HG03571 (cell line): ENCODE measurements around the gene PCSK2.

Experiments
- ATAC-seq: cut with Tn5 transposase; IDR thresholded peaks from one replicate; pipeline ENCODE4 v1.9.1; 2021; ENCODE audit not compliant: unreplicated experiment

PCSK2 gene

GRCh38 chr20:17327185-17328148, 100.6 kb downstream of the PCSK2 start:
- no peak for ATAC-seq

DNA sequence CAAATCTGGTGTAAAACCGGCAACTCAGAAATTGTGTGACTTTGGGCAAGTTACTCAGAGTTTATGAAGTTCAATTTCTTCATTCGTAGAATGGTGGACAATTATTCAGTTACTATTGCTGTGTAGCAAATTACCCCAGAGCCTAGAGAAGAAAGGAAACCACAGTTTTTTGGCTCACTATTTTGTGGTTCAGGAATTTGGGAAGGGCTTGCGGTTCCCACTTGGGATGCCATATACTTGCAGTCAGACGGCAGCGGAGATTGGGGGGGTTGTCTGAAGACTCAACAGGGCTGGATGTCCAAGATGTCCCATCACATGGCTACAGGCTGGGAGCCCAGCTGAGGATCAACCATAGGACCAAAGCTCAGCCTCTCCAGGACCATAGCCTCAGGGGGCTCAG, 108.1 kb downstream of the PCSK2 start:
- no peak for ATAC-seq

DNA sequence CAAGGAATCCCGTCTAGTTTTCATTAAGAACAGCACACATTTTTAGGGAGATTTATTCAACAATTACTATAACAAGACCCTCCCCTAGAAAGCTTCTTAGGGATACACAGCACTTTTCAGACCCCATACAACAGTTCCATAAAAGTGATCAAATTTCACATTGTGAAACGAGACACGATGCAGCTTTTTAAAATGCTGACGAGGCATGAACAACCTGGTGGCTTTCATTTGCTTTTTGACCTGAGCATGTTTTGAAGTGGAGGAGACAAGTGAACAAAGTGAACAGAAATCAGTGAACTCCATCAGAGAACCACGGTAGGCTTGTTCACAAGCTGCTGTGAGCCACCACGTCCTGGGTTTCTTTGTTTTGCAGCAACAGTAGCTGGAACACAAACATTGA, 112.2 kb downstream of the PCSK2 start:
- no peak for ATAC-seq

- no peak for ATAC-seq
Measured at GRCh38 chr20:17343091-17343490, 116.3 kb downstream of the PCSK2 start.

- ATAC-seq: no peak
Measured at GRCh38 chr20:17343656-17344452, 117.0 kb downstream of the PCSK2 start.

DNA sequence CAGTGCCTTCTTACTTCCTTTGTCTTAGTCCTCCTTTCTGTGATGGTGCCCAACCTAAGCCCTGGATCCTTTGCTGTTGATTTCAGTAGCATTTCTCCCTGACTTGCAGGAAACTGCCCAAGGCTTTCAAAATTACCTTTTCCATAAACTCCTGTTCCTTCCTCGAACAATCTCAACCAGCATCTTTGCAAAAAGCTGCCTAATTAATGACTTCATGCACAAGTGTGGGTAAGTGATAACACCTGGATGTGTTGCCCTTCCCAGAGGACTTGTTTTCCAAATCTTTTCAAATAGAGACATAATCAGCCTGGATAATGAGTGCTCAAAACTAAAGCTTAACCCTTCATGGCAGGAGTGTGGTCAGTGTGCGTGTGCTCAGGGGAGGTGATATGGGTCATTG, 118.0 kb downstream of the PCSK2 start:
- ATAC-seq: no peak

DNA sequence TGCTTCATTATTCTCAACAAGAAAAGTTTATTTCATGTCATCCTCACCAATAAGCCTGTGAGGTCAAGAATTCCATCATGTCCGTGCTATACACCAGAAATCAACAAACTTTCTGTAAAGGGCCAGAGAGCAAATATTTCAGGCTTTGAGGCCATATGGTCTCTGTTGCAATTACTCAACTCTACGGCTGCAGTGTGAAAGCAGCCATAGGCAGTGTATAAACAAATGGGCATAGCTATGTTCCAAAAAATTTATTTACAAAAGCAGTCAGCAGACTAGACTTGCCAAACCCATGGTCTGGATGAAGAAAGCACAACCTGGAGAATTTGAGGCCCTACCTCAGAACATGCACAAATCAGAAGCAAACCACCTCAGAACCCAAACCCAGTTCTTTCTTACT, 118.5 kb downstream of the PCSK2 start:
- no peak for ATAC-seq

DNA sequence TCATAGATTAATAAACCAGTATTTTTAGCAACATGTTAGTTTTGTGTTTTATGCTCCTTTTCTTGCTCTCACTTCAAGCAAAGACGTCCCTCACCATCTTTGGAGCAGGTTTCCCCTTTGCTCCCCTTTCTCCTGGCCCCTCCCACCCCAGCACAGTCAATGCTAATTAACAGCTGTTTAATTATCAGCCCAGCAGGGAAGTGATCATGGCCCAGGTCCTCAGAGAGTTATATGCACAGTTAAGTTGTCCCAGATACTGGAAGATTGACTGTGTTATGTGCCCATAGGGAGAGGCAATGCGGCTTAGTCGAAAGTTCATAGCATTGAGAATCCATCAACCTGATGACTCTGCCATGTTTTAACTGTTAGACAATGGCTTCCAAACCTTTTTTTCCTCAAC, 123.5 kb downstream of the PCSK2 start:
- ATAC-seq: no peak

- no peak for ATAC-seq
Measured at GRCh38 chr20:17357238-17357637, 130.4 kb downstream of the PCSK2 start.

DNA sequence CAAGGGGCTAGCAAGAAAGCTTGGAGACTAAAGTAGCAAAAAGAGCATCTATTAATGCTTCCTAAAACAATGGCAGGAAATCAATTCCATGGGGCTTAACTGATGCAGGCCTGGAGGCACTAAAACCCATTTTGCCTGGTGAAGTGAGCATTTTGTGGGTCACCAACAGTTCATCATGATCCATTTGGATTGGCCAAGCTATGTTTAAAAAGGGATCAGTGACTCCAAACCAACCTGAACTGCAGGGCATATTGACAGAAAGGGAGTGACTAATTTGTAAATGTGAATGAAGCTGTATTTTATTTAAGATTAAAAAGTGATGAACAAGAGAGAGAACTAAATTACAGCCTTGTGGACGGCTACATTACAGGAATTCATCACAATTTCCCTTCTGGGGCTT, 132.0 kb downstream of the PCSK2 start:
- no peak for ATAC-seq

DNA sequence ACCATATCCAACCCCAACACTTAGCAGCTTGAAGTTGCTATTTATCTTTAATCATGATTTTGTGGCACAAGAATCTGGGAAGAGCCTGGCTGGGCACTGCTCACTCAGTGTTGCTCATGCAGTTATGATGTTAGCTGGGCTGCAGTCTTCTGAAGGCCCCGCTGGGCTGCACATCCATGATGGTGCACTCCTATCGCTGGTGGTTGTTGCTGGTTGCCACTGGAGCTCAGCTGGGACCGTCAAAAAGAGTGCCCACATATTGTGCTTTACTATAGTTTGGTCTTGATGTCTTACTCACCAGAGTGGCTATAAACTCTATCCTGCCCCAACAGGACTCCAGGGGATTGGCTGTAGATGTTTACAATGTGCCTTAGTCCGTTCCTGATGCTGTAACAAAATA, 137.8 kb downstream of the PCSK2 start:
- no peak for ATAC-seq

DNA sequence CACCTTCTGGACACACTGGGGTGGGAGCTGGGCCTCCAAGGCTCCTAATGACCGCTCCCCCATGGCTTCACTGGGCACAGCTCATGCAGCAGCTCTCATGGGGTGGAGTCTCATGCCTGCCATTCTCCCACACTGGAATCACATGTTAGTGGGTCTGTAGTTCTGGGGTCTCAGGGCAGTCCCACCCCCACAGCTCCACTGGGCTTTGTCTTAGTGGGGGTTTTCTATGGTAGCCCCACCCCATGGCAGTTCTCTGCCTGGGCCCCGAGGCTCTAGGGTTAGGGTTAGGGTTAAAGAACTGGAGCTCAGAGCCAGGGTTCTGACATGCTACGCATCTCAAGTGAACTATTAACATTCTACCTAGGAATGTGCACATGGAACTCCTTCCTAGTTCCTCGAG, 139.0 kb downstream of the PCSK2 start:
- ATAC-seq: no peak

- ATAC-seq: no peak
Measured at GRCh38 chr20:17369506-17369905, 142.7 kb downstream of the PCSK2 start.

DNA sequence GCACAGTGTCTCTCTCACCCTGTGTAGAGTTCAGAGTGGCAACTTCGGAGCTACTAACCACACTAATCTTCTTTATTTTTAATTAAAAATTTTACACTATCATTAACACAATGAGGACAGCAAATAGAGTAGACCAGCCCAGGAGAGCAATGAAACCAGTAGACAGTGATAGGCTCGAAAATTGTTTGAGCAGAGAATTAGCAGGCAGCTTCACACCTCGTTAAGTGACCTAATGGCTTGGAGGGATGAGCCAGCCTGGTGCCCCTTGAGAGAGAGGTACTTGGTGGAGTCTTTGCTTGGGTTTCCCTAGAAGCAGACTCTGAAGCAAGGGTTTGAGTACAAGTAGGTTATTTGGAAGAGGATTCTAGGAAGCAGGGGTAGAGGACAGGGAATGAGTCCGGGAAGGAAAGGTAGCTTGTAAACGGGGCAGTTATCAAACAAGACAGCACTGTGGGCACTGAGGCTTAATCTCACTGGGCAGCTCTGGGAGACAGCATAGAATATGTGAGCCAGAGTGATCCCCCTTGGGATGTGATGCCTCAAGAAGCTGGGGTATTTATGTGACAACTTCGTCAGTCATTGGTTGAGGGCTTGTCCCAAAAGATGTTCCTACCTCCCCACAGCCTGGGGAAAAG, 146.1 kb downstream of the PCSK2 start:
- no peak for ATAC-seq

DNA sequence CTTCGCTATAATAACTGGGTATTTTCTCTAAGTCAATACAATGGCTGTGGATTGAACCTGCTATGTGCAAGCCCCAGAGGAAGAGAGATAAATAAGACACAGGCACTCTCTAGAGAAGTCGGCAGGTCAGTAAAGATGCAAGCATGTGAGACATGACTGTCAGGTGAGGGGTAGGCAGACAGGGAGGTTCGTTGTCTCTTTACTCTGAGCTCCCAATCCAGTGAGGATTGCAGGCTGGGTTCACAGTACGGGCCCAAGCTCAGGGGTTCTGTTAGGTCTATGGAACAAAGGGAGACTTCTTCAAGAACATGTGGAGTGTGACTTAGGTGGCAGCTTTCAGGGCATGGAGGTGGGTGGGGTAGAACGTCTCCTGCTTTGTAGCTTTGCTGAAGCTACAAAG, 147.2 kb downstream of the PCSK2 start:
- ATAC-seq: no peak

DNA sequence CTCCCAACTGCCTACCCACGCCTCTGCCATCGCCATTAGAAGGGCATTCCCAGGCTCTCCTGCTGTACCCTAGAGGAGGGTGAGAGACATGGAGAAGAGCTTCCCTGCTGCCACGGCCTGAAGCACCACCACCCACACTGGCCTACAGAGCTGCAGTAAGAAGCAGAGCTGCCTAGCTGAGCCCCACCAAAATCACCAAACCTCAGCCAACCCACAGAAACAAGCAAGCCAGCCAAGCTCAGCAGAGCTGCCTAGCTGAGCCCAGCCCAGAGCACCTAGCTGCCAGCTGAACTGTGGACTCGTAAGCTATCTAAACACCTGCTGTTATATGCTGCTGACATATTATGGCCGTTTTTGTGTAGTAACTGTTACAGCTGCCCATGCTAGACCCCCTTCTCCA, 149.2 kb downstream of the PCSK2 start:
- no peak for ATAC-seq

DNA sequence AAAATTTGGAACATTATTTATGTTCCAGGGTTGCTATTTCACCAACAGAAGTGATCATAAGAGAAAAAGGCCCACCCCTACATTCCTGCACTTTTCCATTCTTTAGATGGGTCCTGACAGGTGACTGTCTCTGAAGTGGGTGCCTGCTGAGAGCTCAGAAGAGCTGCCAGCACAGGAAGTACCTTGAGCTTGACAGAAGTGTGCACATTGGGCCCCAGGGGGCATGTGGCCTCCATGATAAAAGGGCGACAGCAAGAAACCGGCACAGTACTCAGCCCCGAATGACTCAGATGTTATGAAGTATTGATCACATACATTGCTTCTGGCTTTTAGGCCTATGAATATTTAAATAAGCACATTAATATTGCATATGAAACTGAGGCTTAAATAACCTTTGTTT, 150.4 kb downstream of the PCSK2 start:
- no peak for ATAC-seq

- ATAC-seq: no peak
Measured at GRCh38 chr20:17379651-17380050, 152.8 kb downstream of the PCSK2 start.

DNA sequence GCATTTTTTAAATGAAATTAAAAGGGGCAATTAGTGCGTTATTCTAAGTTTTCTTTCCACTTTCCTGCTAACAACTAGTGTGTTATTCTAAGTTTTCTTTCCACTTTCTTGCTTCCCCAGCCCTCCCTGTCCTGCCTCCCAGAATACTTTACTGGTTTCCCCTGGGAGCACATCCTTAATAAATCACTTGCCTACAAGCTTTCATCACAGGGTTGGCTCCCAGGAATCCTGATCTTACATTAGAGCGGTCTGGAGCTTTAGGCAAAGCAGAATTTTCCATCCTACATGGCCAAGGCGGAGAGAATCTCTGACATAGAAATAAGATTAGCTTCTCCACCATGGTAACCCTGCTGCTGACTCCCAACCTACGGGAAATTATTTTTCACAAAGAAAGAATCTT, 154.0 kb downstream of the PCSK2 start:
- ATAC-seq: no peak

DNA sequence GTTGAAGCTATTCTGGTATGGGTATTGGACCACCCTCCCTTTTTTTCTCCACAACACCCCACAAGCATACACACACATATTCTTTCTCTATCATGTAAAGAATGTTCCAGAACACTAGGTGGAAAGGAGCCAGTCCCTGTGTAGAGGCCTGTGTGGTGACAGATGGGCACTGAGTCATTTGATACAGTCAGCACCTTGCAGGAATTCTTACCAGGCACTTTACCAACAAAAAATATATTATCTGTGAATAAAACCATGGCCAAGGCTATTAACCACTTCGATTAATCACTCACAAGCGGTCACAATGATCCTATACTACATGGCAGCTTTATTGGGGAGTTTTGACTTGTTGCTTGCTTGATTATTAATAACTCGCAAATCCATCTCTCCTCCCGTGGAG, 154.9 kb downstream of the PCSK2 start:
- no peak for ATAC-seq

GRCh38 chr20:17385798-17386197, 159.0 kb downstream of the PCSK2 start:
- no peak for ATAC-seq

DNA sequence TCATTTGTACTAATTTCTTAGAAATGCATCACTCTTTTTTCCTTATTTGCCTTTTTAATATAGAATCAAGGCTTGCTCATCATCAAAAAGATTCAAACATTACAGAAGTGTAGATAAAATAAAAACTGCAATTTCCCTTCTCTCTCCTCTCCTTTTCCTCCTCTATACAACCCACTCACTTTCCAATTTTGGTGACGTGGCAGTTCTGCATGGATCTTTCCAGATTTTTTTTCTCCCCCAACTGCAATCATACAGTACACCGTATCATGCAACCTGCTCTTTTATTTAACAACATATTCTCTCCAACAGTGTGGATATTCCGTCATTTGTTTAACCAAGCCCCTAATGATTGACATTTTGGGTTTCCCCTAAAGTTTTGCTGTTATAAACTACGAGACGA, 163.8 kb downstream of the PCSK2 start:
- ATAC-seq: no peak
